Activated naive CD8-positive, alpha-beta T cell treated with anti-CD3 and anti-CD28 coated beads, Interleukin-2, amount 50 U/mL, for 24 hours (primary cell): ENCODE measurements around the gene MBNL2.
"Not testable (repeated sequence)": the region's sequence is repeated elsewhere in the genome, so short reads cannot be mapped to it uniquely, and the experiment has no call there.

ENCODE experiments used
- ATAC-seq: fragments of 150-1000 bp; cut with Tn5 transposase; one replicate; pipeline ENCODE4 v1.10.0; 2021
- DNase-seq: peaks from one replicate; pipeline ENCODE4 v3.0.0; 2021
- H3K27ac Mint-ChIP-seq: one replicate; pipeline ENCODE4 v1.8.0; 2021; ENCODE audit warnings: mild to moderate bottlenecking, mixed read lengths
- H3K27me3 Mint-ChIP-seq: one replicate; pipeline ENCODE4 v1.8.0; 2021; ENCODE audit warnings: mixed read lengths
- H3K36me3 Mint-ChIP-seq: one replicate; pipeline ENCODE4 v1.8.0; 2021; ENCODE audit warnings: low read depth, mixed read lengths
- H3K4me1 Mint-ChIP-seq: one replicate; pipeline ENCODE4 v1.8.0; 2021; ENCODE audit warnings: mixed read lengths
- H3K4me3 Mint-ChIP-seq: one replicate; pipeline ENCODE4 v1.8.0; 2021; ENCODE audit warnings: mild to moderate bottlenecking, moderate library complexity, mixed read lengths
- H3K9me3 Mint-ChIP-seq: one replicate; pipeline ENCODE4 v1.8.0; 2021; ENCODE audit warnings: mixed read lengths

Gene MBNL2

GRCh38 chr13:97198753-97199152 is 23.4 kb upstream of the MBNL2 start:
- peak; percentile 57 for ATAC-seq
- peaks cover 8% of the 10 kb centered on the region for H3K9me3 Mint-ChIP-seq
- no peak overlapping the region for H3K27ac Mint-ChIP-seq
- H3K36me3 Mint-ChIP-seq = no peaks in the 10 kb centered on the region
- H3K4me1 Mint-ChIP-seq = no peaks in the 10 kb centered on the region
- H3K27me3 Mint-ChIP-seq = peaks cover 8% of the 10 kb centered on the region
- DNase-seq = no peak
- no peak overlapping the region for H3K4me3 Mint-ChIP-seq

GRCh38 chr13:97199451-97199850 is 22.7 kb upstream of the MBNL2 start:
- H3K4me3 Mint-ChIP-seq = no peak overlapping the region
- no peak for DNase-seq
- H3K4me1 Mint-ChIP-seq = no peaks in the 10 kb centered on the region
- H3K27ac Mint-ChIP-seq = no peak overlapping the region
- H3K9me3 Mint-ChIP-seq = peaks cover 8% of the 10 kb centered on the region
- H3K36me3 Mint-ChIP-seq = no peaks in the 10 kb centered on the region
- H3K27me3 Mint-ChIP-seq = peaks cover 8% of the 10 kb centered on the region
- ATAC-seq = no peak

- ATAC-seq (no peak), DNase-seq (no peak)
- Mint-ChIP-seq H3K27me3 (peaks cover 8% of the 10 kb centered on the region), H3K36me3 (no peaks in the 10 kb centered on the region), H3K4me1 (no peaks in the 10 kb centered on the region), H3K9me3 (peaks cover 8% of the 10 kb centered on the region), H3K4me3 (no peak overlapping the region), H3K27ac (no peak overlapping the region)
Observed at GRCh38 chr13:97200081-97200942, 21.8 kb upstream of the MBNL2 start.

- H3K27ac Mint-ChIP-seq = no peak overlapping the region
- H3K27me3 Mint-ChIP-seq = peaks cover 8% of the 10 kb centered on the region
- H3K4me1 Mint-ChIP-seq = no peaks in the 10 kb centered on the region
- no peaks in the 10 kb centered on the region for H3K36me3 Mint-ChIP-seq
- DNase-seq (no peak), ATAC-seq (no peak)
- peaks cover 14% of the 10 kb centered on the region for H3K9me3 Mint-ChIP-seq
- no peak overlapping the region for H3K4me3 Mint-ChIP-seq
Observed at GRCh38 chr13:97202761-97203160, 19.4 kb upstream of the MBNL2 start.

GRCh38 chr13:97205465-97205864 is 16.7 kb upstream of the MBNL2 start:
- H3K36me3 Mint-ChIP-seq = no peaks in the 10 kb centered on the region
- H3K9me3 Mint-ChIP-seq = peaks cover 10% of the 10 kb centered on the region
- H3K27ac Mint-ChIP-seq = no peak overlapping the region
- H3K27me3 Mint-ChIP-seq = peaks cover 5% of the 10 kb centered on the region
- H3K4me3 Mint-ChIP-seq = no peak overlapping the region
- DNase-seq (no peak), ATAC-seq (no peak)
- peaks cover 6% of the 10 kb centered on the region for H3K4me1 Mint-ChIP-seq

- Mint-ChIP-seq H3K9me3 (peaks cover 10% of the 10 kb centered on the region), H3K4me1 (peaks cover 11% of the 10 kb centered on the region), H3K4me3 (no peak overlapping the region), H3K27me3 (peaks cover 5% of the 10 kb centered on the region), H3K36me3 (no peaks in the 10 kb centered on the region), H3K27ac (no peak overlapping the region)
- ATAC-seq (peak; percentile 49), DNase-seq (no peak)
Observed at GRCh38 chr13:97205982-97206381, 16.2 kb upstream of the MBNL2 start.

- H3K36me3 Mint-ChIP-seq, H3K27me3 Mint-ChIP-seq, ATAC-seq, H3K4me3 Mint-ChIP-seq, H3K9me3 Mint-ChIP-seq, H3K27ac Mint-ChIP-seq, DNase-seq: not testable (repeated sequence)
- peaks cover 21% of the 10 kb centered on the region for H3K4me1 Mint-ChIP-seq
Observed at GRCh38 chr13:97207252-97207651, 14.9 kb upstream of the MBNL2 start.

- H3K36me3 Mint-ChIP-seq = no peaks in the 10 kb centered on the region
- peaks cover 6% of the 10 kb centered on the region for H3K9me3 Mint-ChIP-seq
- H3K4me3 Mint-ChIP-seq = no peak overlapping the region
- no peak overlapping the region for H3K27ac Mint-ChIP-seq
- no peak for DNase-seq
- H3K27me3 Mint-ChIP-seq = no peaks in the 10 kb centered on the region
- no peak for ATAC-seq
- H3K4me1 Mint-ChIP-seq = peaks cover 33% of the 10 kb centered on the region
Observed at GRCh38 chr13:97211300-97211699, 10.8 kb upstream of the MBNL2 start.

- Mint-ChIP-seq H3K36me3 (no peaks in the 10 kb centered on the region), H3K27me3 (no peaks in the 10 kb centered on the region), H3K4me3 (no peak overlapping the region), H3K4me1 (peaks cover 33% of the 10 kb centered on the region), H3K27ac (no peak overlapping the region), H3K9me3 (peaks cover 6% of the 10 kb centered on the region)
- ATAC-seq (no peak), DNase-seq (no peak)
Observed at GRCh38 chr13:97212004-97212403, 10.1 kb upstream of the MBNL2 start.

- no peaks in the 10 kb centered on the region for H3K36me3 Mint-ChIP-seq
- H3K27me3 Mint-ChIP-seq = no peaks in the 10 kb centered on the region
- no peak overlapping the region for H3K4me3 Mint-ChIP-seq
- no peak for DNase-seq
- ATAC-seq = peak; percentile 9
- H3K9me3 Mint-ChIP-seq = peaks cover under 1% of the 10 kb centered on the region
- H3K27ac Mint-ChIP-seq = no peak overlapping the region
- H3K4me1 Mint-ChIP-seq = peaks cover 33% of the 10 kb centered on the region
Observed at GRCh38 chr13:97212601-97213040, 9.5 kb upstream of the MBNL2 start.

GRCh38 chr13:97214921-97215320 is 7.2 kb upstream of the MBNL2 start:
- Mint-ChIP-seq H3K27me3 (no peaks in the 10 kb centered on the region), H3K36me3 (no peaks in the 10 kb centered on the region), H3K4me1 (peaks cover 31% of the 10 kb centered on the region), H3K4me3 (no peak overlapping the region), H3K9me3 (no peaks in the 10 kb centered on the region), H3K27ac (no peak overlapping the region)
- DNase-seq (no peak), ATAC-seq (no peak)

GRCh38 chr13:97215325-97215724 is 6.8 kb upstream of the MBNL2 start:
- Mint-ChIP-seq H3K4me1 (peaks cover 27% of the 10 kb centered on the region), H3K9me3 (no peaks in the 10 kb centered on the region), H3K27ac (no peak overlapping the region), H3K36me3 (no peaks in the 10 kb centered on the region), H3K27me3 (no peaks in the 10 kb centered on the region), H3K4me3 (no peak overlapping the region)
- DNase-seq (no peak), ATAC-seq (no peak)

GRCh38 chr13:97219226-97219625 is 2.9 kb upstream of the MBNL2 start:
- no peak for ATAC-seq
- no peaks in the 10 kb centered on the region for H3K9me3 Mint-ChIP-seq
- no peak overlapping the region for H3K4me3 Mint-ChIP-seq
- peaks cover 18% of the 10 kb centered on the region for H3K4me1 Mint-ChIP-seq
- DNase-seq = no peak
- no peaks in the 10 kb centered on the region for H3K36me3 Mint-ChIP-seq
- H3K27me3 Mint-ChIP-seq = no peaks in the 10 kb centered on the region
- H3K27ac Mint-ChIP-seq = no peak overlapping the region

GRCh38 chr13:97220151-97220900 is 1.8 kb upstream of the MBNL2 start:
- H3K9me3 Mint-ChIP-seq = no peaks in the 10 kb centered on the region
- ATAC-seq = no peak
- H3K27ac Mint-ChIP-seq = peak overlapping the region; percentile 15
- peaks cover 24% of the 10 kb centered on the region for H3K4me1 Mint-ChIP-seq
- DNase-seq = no peak
- H3K27me3 Mint-ChIP-seq = no peaks in the 10 kb centered on the region
- H3K36me3 Mint-ChIP-seq = no peaks in the 10 kb centered on the region
- H3K4me3 Mint-ChIP-seq = no peak overlapping the region

GRCh38 chr13:97221046-97221445 is 1.1 kb upstream of the MBNL2 start:
- DNase-seq (no peak), ATAC-seq (no peak)
- no peaks in the 10 kb centered on the region for H3K36me3 Mint-ChIP-seq
- no peaks in the 10 kb centered on the region for H3K27me3 Mint-ChIP-seq
- peaks cover 24% of the 10 kb centered on the region for H3K4me1 Mint-ChIP-seq
- no peak overlapping the region for H3K4me3 Mint-ChIP-seq
- H3K9me3 Mint-ChIP-seq = no peaks in the 10 kb centered on the region
- H3K27ac Mint-ChIP-seq = no peak overlapping the region
